HEK293T (cell line): ENCODE data around the gene LTB4R.

Source experiments
- CTCF ChIA-PET: fragments of 350-600 bp; formaldehyde crosslinking; extraction: SDS; loops from one replicate; lab custom pipeline; 2021; ENCODE audit warnings: antibody characterized with exemption, inconsistent platforms; lab: Yijun Ruan, JAX
- POLR2A ChIA-PET: fragments of 350-600 bp; formaldehyde crosslinking; extraction: SDS; loops from one replicate; lab custom pipeline; 2020; ENCODE audit warnings: antibody characterized with exemption, inconsistent platforms; lab: Yijun Ruan, JAX
- DNase-seq: peaks from one replicate; pipeline ENCODE4 v3.0.0; 2012; ENCODE audit warnings: mixed read lengths; ENCODE audit errors: extremely low spot score
- ARNT ChIP-seq: fragments of 450-650 bp; IDR thresholded peaks from 2 replicates; pipeline ENCODE4 v1.6.1; 2017; ENCODE audit warnings: mild to moderate bottlenecking
- BHLHE40 ChIP-seq: fragments of 450-650 bp; IDR thresholded peaks from 2 replicates; pipeline ENCODE4 v1.6.1; 2016; ENCODE audit warnings: mild to moderate bottlenecking, moderate library complexity, borderline replicate concordance
- CTBP1 ChIP-seq: fragments of 450-650 bp; IDR thresholded peaks from 2 replicates; pipeline ENCODE4 v1.6.1; 2016; ENCODE audit warnings: borderline replicate concordance
- ELF4 ChIP-seq: fragments of 450-650 bp; IDR thresholded peaks from 2 replicates; pipeline ENCODE4 v1.6.1; 2017; ENCODE audit warnings: antibody characterized with exemption
- FOXA1 ChIP-seq: fragments of 450-650 bp; IDR thresholded peaks from 2 replicates; pipeline ENCODE4 v1.6.1; 2016; ENCODE audit warnings: mild to moderate bottlenecking
- FOXK2 ChIP-seq: fragments of 450-650 bp; IDR thresholded peaks from 2 replicates; pipeline ENCODE4 v1.6.1; 2016; ENCODE audit warnings: mild to moderate bottlenecking
- FOXM1 ChIP-seq: fragments of 450-650 bp; IDR thresholded peaks from 2 replicates; pipeline ENCODE4 v1.6.1; 2017; ENCODE audit warnings: mild to moderate bottlenecking, borderline replicate concordance
- HDGF ChIP-seq: fragments of 450-650 bp; IDR thresholded peaks from 2 replicates; pipeline ENCODE4 v1.6.1; 2017; ENCODE audit warnings: antibody characterized with exemption, borderline replicate concordance
- L3MBTL2 ChIP-seq: fragments of 450-650 bp; conservative IDR thresholded peaks from 2 replicates; pipeline ENCODE4 v1.6.1; 2016; ENCODE audit warnings: mild to moderate bottlenecking
- LEF1 ChIP-seq: fragments of 450-650 bp; IDR thresholded peaks from 2 replicates; pipeline ENCODE4 v1.6.1; 2017; ENCODE audit warnings: mild to moderate bottlenecking, borderline replicate concordance
- NFRKB ChIP-seq: fragments of 450-650 bp; IDR thresholded peaks from 2 replicates; pipeline ENCODE4 v1.6.1; 2016; ENCODE audit warnings: mild to moderate bottlenecking, moderate library complexity
- PKNOX1 ChIP-seq: fragments of 450-650 bp; IDR thresholded peaks from 2 replicates; pipeline ENCODE4 v1.6.1; 2016
- SP1 ChIP-seq: fragments of 450-650 bp; IDR thresholded peaks from 2 replicates; pipeline ENCODE4 v1.6.1; 2017
- SUZ12 ChIP-seq: fragments of 450-650 bp; IDR thresholded peaks from 2 replicates; pipeline ENCODE4 v1.6.1; 2016; ENCODE audit warnings: mild to moderate bottlenecking
- TARDBP ChIP-seq: fragments of 450-650 bp; IDR thresholded peaks from 2 replicates; pipeline ENCODE4 v1.6.1; 2016
- ZNF384 ChIP-seq: fragments of 450-650 bp; IDR thresholded peaks from 2 replicates; pipeline ENCODE4 v1.6.1; 2016

Gene LTB4R

GRCh38 chr14:24356208-24356607 is 44.9 kb downstream of the LTB4R start:
- no peak for TF ChIP-seq TARDBP
- no peak for TF ChIP-seq NFRKB
- TF ChIP-seq CTBP1: no peak
- ChIA-PET CTCF (interaction anchor here (0.6 to 2.8 kb wide), 2 partner anchors 76 to 225 kb away, joined by 4 to 13 read pairs; no protein-coding TSS in a partner anchor), POLR2A (no interaction called here)
- DNase-seq: no peak

GRCh38 chr14:24360281-24360680 is 49.0 kb downstream of the LTB4R start:
- no peak for DNase-seq
- ChIA-PET POLR2A (interaction anchor here (2.9 kb wide), 1 partner anchor 70 kb away, joined by 16 read pairs; the partner anchor contains the start of genes CBLN3 and KHNYN), CTCF (no interaction called here)
- TF ChIP-seq SP1 (no peak), CTBP1 (no peak), FOXM1 (no peak), SUZ12 (no peak), FOXK2 (no peak), ARNT (no peak), TARDBP (no peak), LEF1 (no peak), NFRKB (no peak), HDGF (no peak)

- CTCF ChIA-PET: interaction anchor here (1.8 to 2.0 kb wide), 3 partner anchors 28 to 75 kb away, joined by 7 to 16 read pairs (median 8); no protein-coding TSS in a partner anchor
- POLR2A ChIA-PET: interaction anchor here (0.7 to 2.9 kb wide), 3 partner anchors 69 to 80 kb away, joined by 5 to 16 read pairs (median 11); partner anchors contain the start of genes CBLN3 and KHNYN
- DNase-seq: no peak
- no peak for TF ChIP-seq SP1
- TF ChIP-seq FOXM1: no peak
- TF ChIP-seq SUZ12: no peak
- TF ChIP-seq L3MBTL2: no peak
- no peak for TF ChIP-seq PKNOX1
- TF ChIP-seq ARNT: no peak
- no peak for TF ChIP-seq HDGF
- no peak for TF ChIP-seq CTBP1
- no peak for TF ChIP-seq NFRKB
- no peak for TF ChIP-seq FOXK2
- no peak for TF ChIP-seq TARDBP
- TF ChIP-seq ELF4: no peak
- TF ChIP-seq ZNF384: no peak
- TF ChIP-seq FOXA1: no peak
- no peak for TF ChIP-seq BHLHE40
- TF ChIP-seq LEF1: no peak
Measured at GRCh38 chr14:24361326-24361725, 50.0 kb downstream of the LTB4R start.

GRCh38 chr14:24362241-24362960 is 51.1 kb downstream of the LTB4R start:
- CTCF ChIA-PET: interaction anchor here (0.7 to 2.0 kb wide), 7 partner anchors 10 to 74 kb away, joined by 3 to 16 read pairs (median 5); no protein-coding TSS in a partner anchor
- POLR2A ChIA-PET: interaction anchor here (0.7 to 2.9 kb wide), 4 partner anchors 29 to 79 kb away, joined by 3 to 16 read pairs (median 8); partner anchors contain the start of genes CBLN3 and KHNYN
- TF ChIP-seq ELF4 (no peak), FOXM1 (no peak), L3MBTL2 (no peak), FOXK2 (no peak), SUZ12 (no peak), BHLHE40 (no peak), CTBP1 (no peak), ARNT (no peak), FOXA1 (no peak), LEF1 (no peak)
- no peak for DNase-seq

GRCh38 chr14:24363401-24363800 is 52.1 kb downstream of the LTB4R start:
- TF ChIP-seq TARDBP (no peak), SP1 (no peak), PKNOX1 (no peak), ZNF384 (no peak), BHLHE40 (no peak), LEF1 (no peak), FOXK2 (no peak), L3MBTL2 (no peak), ARNT (no peak)
- POLR2A ChIA-PET: interaction anchor here (2.9 kb wide), 1 partner anchor 67 kb away, joined by 16 read pairs; the partner anchor contains the start of genes CBLN3 and KHNYN
- DNase-seq: no peak
- CTCF ChIA-PET: interaction anchor here (1.1 to 1.7 kb wide), 2 partner anchors 11 to 27 kb away, joined by 3 to 5 read pairs; no protein-coding TSS in a partner anchor

GRCh38 chr14:24364841-24365240 is 53.5 kb downstream of the LTB4R start:
- CTCF ChIA-PET: interaction anchor here (0.7 to 2.3 kb wide), 13 partner anchors 7 to 117 kb away, joined by 3 to 68 read pairs (median 7); partner anchors contain the start of genes CBLN3 and KHNYN
- no peak for TF ChIP-seq BHLHE40
- TF ChIP-seq SP1: no peak
- no peak for TF ChIP-seq TARDBP
- TF ChIP-seq FOXA1: no peak
- no peak for TF ChIP-seq HDGF
- no peak for TF ChIP-seq ELF4
- TF ChIP-seq ZNF384: no peak
- TF ChIP-seq LEF1: no peak
- TF ChIP-seq FOXK2: no peak
- TF ChIP-seq FOXM1: no peak
- POLR2A ChIA-PET: interaction anchor here (0.9 to 2.2 kb wide), 6 partner anchors 27 to 73 kb away, joined by 3 to 28 read pairs (median 4); partner anchors contain the start of genes CBLN3 and KHNYN
- DNase-seq: no peak
